Measurements from ENCODE around the gene TENM4.

The TENM4 gene

GRCh38 chr11:79486242-79486984 lies 45.6 kb upstream of the TENM4 start:
- H4K20me1 ChIP-seq (ENCODE audit: control insufficient read depth, insufficient read depth, low read depth, low read length) = no peaks in the 10 kb centered on the region
- H3K36me3 ChIP-seq (ENCODE audit: control insufficient read depth, low read length) = no peaks in the 10 kb centered on the region
- H3K9me2 ChIP-seq (replicated peaks; ENCODE audit: control insufficient read depth, low read length) = no peaks in the 10 kb centered on the region
- no peak overlapping the region for H3K4me3 ChIP-seq (ENCODE audit: low read length)
- H3K9me3 ChIP-seq (ENCODE audit: control insufficient read depth, insufficient read depth, low read length) = no peaks in the 10 kb centered on the region
- no peak overlapping the region for H3K4me2 ChIP-seq (ENCODE audit: low read length)
- 0 out of 2 replicates have a peak, but pooled peaks cover 5% of the 10 kb centered on the region for H3K4me1 ChIP-seq (ENCODE audit: control insufficient read depth, low read length)
- H3K27me3 ChIP-seq (ENCODE audit: control insufficient read depth, low read length) = no peaks in the 10 kb centered on the region
- no peaks in the 10 kb centered on the region for H3K79me2 ChIP-seq (ENCODE audit: control insufficient read depth, low read length)
- no peak overlapping the region for H3K27ac ChIP-seq (ENCODE audit: low read depth, low read length)
- no peaks in the 10 kb centered on the region for H3F3A ChIP-seq (ENCODE audit: control insufficient read depth, insufficient read depth)
- TF ChIP-seq CTCF (IDR thresholded peaks at IDR 0.05; ENCODE audit: low read depth, low read length, poor library complexity, severe bottlenecking) (no peak), EZH2phosphoT487 (IDR thresholded peaks at IDR 0.05; ENCODE audit: borderline replicate concordance, low read length) (no peak)

- no peaks in the 10 kb centered on the region for H3K9me3 ChIP-seq (ENCODE audit: control insufficient read depth, insufficient read depth, low read length)
- no peaks in the 10 kb centered on the region for H3K79me2 ChIP-seq (ENCODE audit: control insufficient read depth, low read length)
- H3K4me3 ChIP-seq (ENCODE audit: low read length) = no peak overlapping the region
- TF ChIP-seq CTCF (IDR thresholded peaks at IDR 0.05; ENCODE audit: low read depth, low read length, poor library complexity, severe bottlenecking) (no peak), EZH2phosphoT487 (IDR thresholded peaks at IDR 0.05; ENCODE audit: borderline replicate concordance, low read length) (no peak)
- no peaks in the 10 kb centered on the region for H3K27me3 ChIP-seq (ENCODE audit: control insufficient read depth, low read length)
- no peaks in the 10 kb centered on the region for H3K9me2 ChIP-seq (replicated peaks; ENCODE audit: control insufficient read depth, low read length)
- H3K36me3 ChIP-seq (ENCODE audit: control insufficient read depth, low read length) = no peaks in the 10 kb centered on the region
- no peaks in the 10 kb centered on the region for H3F3A ChIP-seq (ENCODE audit: control insufficient read depth, insufficient read depth)
- H3K4me1 ChIP-seq (ENCODE audit: control insufficient read depth, low read length) = 0 out of 2 replicates have a peak, but pooled peaks cover 5% of the 10 kb centered on the region
- H3K4me2 ChIP-seq (ENCODE audit: low read length) = no peak overlapping the region
- no peaks in the 10 kb centered on the region for H4K20me1 ChIP-seq (ENCODE audit: control insufficient read depth, insufficient read depth, low read depth, low read length)
- no peak overlapping the region for H3K27ac ChIP-seq (ENCODE audit: low read depth, low read length)
These were observed 44.9 kb upstream of the TENM4 start for GRCh38 chr11:79485694-79486093.

GRCh38 chr11:79484872-79485271 lies 44.0 kb upstream of the TENM4 start:
- H3K27ac ChIP-seq (ENCODE audit: low read depth, low read length) = no peak overlapping the region
- no peaks in the 10 kb centered on the region for H3K36me3 ChIP-seq (ENCODE audit: control insufficient read depth, low read length)
- H3K4me1 ChIP-seq (ENCODE audit: control insufficient read depth, low read length) = 0 out of 2 replicates have a peak, but pooled peaks cover 5% of the 10 kb centered on the region
- H3K9me2 ChIP-seq (replicated peaks; ENCODE audit: control insufficient read depth, low read length) = no peaks in the 10 kb centered on the region
- H3K4me2 ChIP-seq (ENCODE audit: low read length) = no peak overlapping the region
- no peaks in the 10 kb centered on the region for H3K9me3 ChIP-seq (ENCODE audit: control insufficient read depth, insufficient read depth, low read length)
- H3K27me3 ChIP-seq (ENCODE audit: control insufficient read depth, low read length) = no peaks in the 10 kb centered on the region
- TF ChIP-seq CTCF (IDR thresholded peaks at IDR 0.05; ENCODE audit: low read depth, low read length, poor library complexity, severe bottlenecking) (no peak), EZH2phosphoT487 (IDR thresholded peaks at IDR 0.05; ENCODE audit: borderline replicate concordance, low read length) (no peak)
- H3K79me2 ChIP-seq (ENCODE audit: control insufficient read depth, low read length) = no peaks in the 10 kb centered on the region
- no peaks in the 10 kb centered on the region for H4K20me1 ChIP-seq (ENCODE audit: control insufficient read depth, insufficient read depth, low read depth, low read length)
- no peaks in the 10 kb centered on the region for H3F3A ChIP-seq (ENCODE audit: control insufficient read depth, insufficient read depth)
- no peak overlapping the region for H3K4me3 ChIP-seq (ENCODE audit: low read length)

Measured in DOHH2 (cell line).